Endodermal cell (in vitro differentiated cells): ENCODE results near the gene TRMT13. TPM values are rescaled to one million over a fixed set of nuclear protein-coding genes. Genes with fewer than 3 reads are reported as not detected.

Source experiments
- DNase-seq: peaks from one replicate; pipeline ENCODE4 v3.0.0-alpha.2; 2017
- H3K27ac ChIP-seq: 2 replicates; pipeline ENCODE4 v1.5.1; 2013; ENCODE audit warnings: mild to moderate bottlenecking, low read depth, low read length, moderate library complexity
- H3K27me3 ChIP-seq: 2 replicates; pipeline ENCODE4 v1.6.1; 2013; ENCODE audit warnings: mild to moderate bottlenecking, low read length, moderate library complexity; ENCODE audit not compliant: insufficient read depth, control insufficient read depth, poor library complexity, severe bottlenecking
- H3K36me3 ChIP-seq: 2 replicates; pipeline ENCODE4 v1.7.0; 2013; ENCODE audit warnings: mild to moderate bottlenecking, low read length, moderate library complexity; ENCODE audit not compliant: control insufficient read depth, insufficient read depth
- H3K4me1 ChIP-seq: one replicate; pipeline ENCODE4 v1.7.0; 2013; ENCODE audit warnings: low read length; ENCODE audit not compliant: control insufficient read depth, insufficient read depth
- H3K4me3 ChIP-seq: 2 replicates; pipeline ENCODE4 v1.5.1; 2013; ENCODE audit warnings: mild to moderate bottlenecking, low read length, moderate library complexity
- H3K9ac ChIP-seq: 2 replicates; pipeline ENCODE4 v1.6.1; 2013; ENCODE audit warnings: mild to moderate bottlenecking, low read length, moderate library complexity; ENCODE audit not compliant: poor library complexity, severe bottlenecking; ENCODE audit errors: extremely low read depth
- H3K9me3 ChIP-seq: 2 replicates; pipeline ENCODE4 v1.6.1; 2013; ENCODE audit warnings: mild to moderate bottlenecking, low read length, moderate library complexity; ENCODE audit not compliant: control insufficient read depth
- H3K27ac Mint-ChIP-seq: 2 replicates; pipeline ENCODE4 v1.8.0; 2020; ENCODE audit warnings: mixed read lengths
- H3K27me3 Mint-ChIP-seq: 2 replicates; pipeline ENCODE4 v1.8.0; 2021; ENCODE audit warnings: mild to moderate bottlenecking, mixed read lengths; ENCODE audit not compliant: insufficient read depth
- H3K36me3 Mint-ChIP-seq: 2 replicates; pipeline ENCODE4 v1.8.0; 2020; ENCODE audit warnings: low read depth, mixed read lengths
- H3K4me1 Mint-ChIP-seq: 2 replicates; pipeline ENCODE4 v1.8.0; 2020; ENCODE audit warnings: mixed read lengths
- H3K4me3 Mint-ChIP-seq: 2 replicates; pipeline ENCODE4 v1.8.0; 2020; ENCODE audit warnings: mild to moderate bottlenecking, moderate library complexity, mixed read lengths
- H3K9me3 Mint-ChIP-seq: 2 replicates; pipeline ENCODE4 v1.8.0; 2020; ENCODE audit warnings: mild to moderate bottlenecking, mixed read lengths
- CTCF ChIP-seq: fragments of 200-600 bp; sonication (generic); conservative IDR thresholded peaks from 2 replicates; pipeline ENCODE4 v1.5.0; 2021; ENCODE audit warnings: antibody characterized with exemption, mild to moderate bottlenecking
- WGBS, 2 experiments: methylation state at CpG; one replicate each; pipeline versions ENCODE4 v1.1.5 to v1.1.7; 2013; ENCODE audit warnings: missing lambda C conversion rate in 2 of 2, mixed read lengths in 1 of 2; ENCODE audit not compliant: insufficient coverage in 1 of 2, insufficient read length in 1 of 2; 5-methylcytosine and 5-hydroxymethylcytosine counted together
- total RNA-seq, 2 donors: library from RNA; stranded (reverse); fragmentation: NEBNext Ultra II Directional in 1 of 2; extraction: Animal tissue kit (Norgen Biotek cat#: 25700) in 1 of 2; gene quantifications; 2 replicates in 1 of 2; 3 replicates in 1 of 2; pipeline ENCODE4 v1.2.1, GENCODE V29; 2021

The TRMT13 gene
- total RNA-seq, 2 donors from 2014 or later, result 11.4 to 18.9 TPM

DNA sequence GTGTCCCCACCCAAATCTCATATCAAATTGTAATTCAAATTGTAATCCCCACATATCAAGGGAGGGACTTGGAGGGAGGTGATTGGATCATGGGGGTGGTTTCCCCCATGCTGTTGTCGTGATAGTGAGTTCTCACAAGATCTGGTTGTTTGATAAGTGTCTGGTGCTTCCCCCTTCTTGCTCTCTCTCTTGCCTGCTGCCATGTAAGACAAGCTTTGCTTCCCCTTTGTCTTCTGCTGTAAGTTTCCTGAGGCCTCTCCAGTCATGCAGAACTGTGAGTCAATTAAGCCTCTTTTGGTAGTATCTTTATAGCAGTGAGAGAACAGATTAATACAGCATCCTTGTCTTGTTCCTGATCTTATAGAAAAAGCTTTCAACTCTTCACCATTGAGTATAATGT lies 51.6 kb downstream of the TRMT13 start:
- TF ChIP-seq CTCF, result no peak
- Histone ChIP-seq H3K36me3 (peaks cover 4% of the 10 kb centered on the region), H3K4me3 (no peak overlapping the region), H3K9ac (no peak overlapping the region), H3K9me3 (peaks cover 11% of the 10 kb centered on the region), H3K27me3 (no peaks in the 10 kb centered on the region), H3K4me1 (no peaks in the 10 kb centered on the region), H3K27ac (no peak overlapping the region)
- Mint-ChIP-seq H3K9me3 (no peaks in the 10 kb centered on the region), H3K36me3 (no peaks in the 10 kb centered on the region), H3K27me3 (no peaks in the 10 kb centered on the region), H3K27ac (no peak overlapping the region), H3K4me3 (no peak overlapping the region), H3K4me1 (no peaks in the 10 kb centered on the region)
- WGBS, 2 experiments, result 46% methylated on average over 1 of the region's 1 CpG; no CpG with 5 or more reads in 1 of the 2 experiments
- DNase-seq, result no peak

DNA sequence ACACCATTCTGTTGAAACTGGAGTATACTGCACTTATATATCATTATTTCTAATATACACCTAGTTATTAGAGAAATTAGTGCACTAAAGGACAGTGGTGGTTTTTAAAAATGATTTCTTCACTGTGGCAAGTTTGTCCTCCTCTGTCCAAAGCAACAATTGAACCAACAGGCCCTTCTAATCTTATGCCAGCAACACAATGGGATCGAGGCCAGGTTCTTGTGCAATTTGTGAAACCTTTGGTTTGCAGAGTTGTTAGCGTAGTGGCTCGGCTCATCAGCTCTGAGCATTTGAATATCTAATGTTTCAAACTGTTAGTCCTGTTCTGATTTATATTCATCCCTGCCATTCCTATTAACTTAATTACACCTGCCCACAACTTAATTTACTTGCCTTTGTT lies 54.9 kb downstream of the TRMT13 start:
- Mint-ChIP-seq H3K4me3 (no peak overlapping the region), H3K4me1 (no peaks in the 10 kb centered on the region), H3K27me3 (no peaks in the 10 kb centered on the region), H3K27ac (no peak overlapping the region), H3K36me3 (no peaks in the 10 kb centered on the region), H3K9me3 (no peaks in the 10 kb centered on the region)
- Histone ChIP-seq H3K9ac (no peak overlapping the region), H3K4me1 (no peaks in the 10 kb centered on the region), H3K36me3 (peaks cover 4% of the 10 kb centered on the region), H3K27me3 (no peaks in the 10 kb centered on the region), H3K27ac (no peak overlapping the region), H3K4me3 (no peak overlapping the region), H3K9me3 (peaks cover 11% of the 10 kb centered on the region)
- WGBS, 2 experiments, result 91 to 96% methylated on average over 3 of the region's 3 CpGs
- TF ChIP-seq CTCF, result no peak
- DNase-seq, result no peak

DNA sequence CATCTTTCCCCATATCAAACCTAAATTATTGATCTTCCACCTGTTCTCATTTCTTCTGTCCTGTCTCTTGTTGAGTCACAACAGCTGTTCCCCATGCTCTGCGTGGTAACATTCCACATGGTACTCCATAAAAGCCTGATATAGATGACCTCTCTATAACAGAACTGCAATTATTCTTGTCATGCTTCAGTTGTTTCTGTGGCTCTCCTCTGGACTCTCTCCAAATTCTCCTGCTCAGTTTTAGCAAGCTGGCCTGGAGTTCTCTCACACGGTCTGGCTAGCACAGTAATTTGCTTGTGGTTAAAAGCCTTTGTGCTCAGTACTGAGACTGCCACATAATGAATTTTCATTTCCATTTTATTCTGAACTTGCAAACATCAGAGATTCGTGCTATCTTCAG lies 55.7 kb downstream of the TRMT13 start:
- H3K27me3 Mint-ChIP-seq, result no peaks in the 10 kb centered on the region
- peaks cover 4% of the 10 kb centered on the region for H3K36me3 ChIP-seq
- H3K9me3 ChIP-seq, result peaks cover 11% of the 10 kb centered on the region
- no peaks in the 10 kb centered on the region for H3K4me1 Mint-ChIP-seq
- no peak overlapping the region for H3K27ac Mint-ChIP-seq
- no peak overlapping the region for H3K9ac ChIP-seq
- no peak overlapping the region for H3K27ac ChIP-seq
- no peaks in the 10 kb centered on the region for H3K36me3 Mint-ChIP-seq
- WGBS, 2 experiments, result 76 to 91% methylated on average over 2 to 3 of the region's 3 CpGs
- no peak for TF ChIP-seq CTCF
- H3K27me3 ChIP-seq, result no peaks in the 10 kb centered on the region
- no peak overlapping the region for H3K4me3 Mint-ChIP-seq
- H3K9me3 Mint-ChIP-seq, result no peaks in the 10 kb centered on the region
- no peak for DNase-seq
- no peaks in the 10 kb centered on the region for H3K4me1 ChIP-seq
- no peak overlapping the region for H3K4me3 ChIP-seq
